SK-N-SH treated with all-trans-retinoic acid at 6 μM for 48 hours (cell line): Measurements from ENCODE around the gene LCN1.
"Not testable (repeated sequence)": the region's sequence is repeated elsewhere in the genome, so short reads cannot be mapped to it uniquely, and the experiment has no call there.

ENCODE experiments used
- ATAC-seq: fragments of 200-7000 bp; cut with Tn5 transposase; 3 replicates; pipeline ENCODE4 v1.9.1; 2020; ENCODE audit warnings: mild to moderate bottlenecking, moderate library complexity
- ARNTL ChIP-seq: fragments of 450-650 bp; formaldehyde crosslinking; IDR thresholded peaks from 2 replicates; pipeline ENCODE4 v1.5.0; 2020; ENCODE audit warnings: low read depth, mild to moderate bottlenecking, moderate library complexity, borderline replicate concordance
- BACH2 ChIP-seq: fragments of 250-450 bp; sonication (Bioruptor Pico); IDR thresholded peaks from 2 replicates; pipeline ENCODE4 v1.9.0; 2021; ENCODE audit warnings: mild to moderate bottlenecking, borderline replicate concordance
- CREB5 ChIP-seq: fragments of 250-450 bp; sonication (Bioruptor Pico); IDR thresholded peaks from 2 replicates; pipeline ENCODE4 v1.5.1; 2020; ENCODE audit warnings: low read depth, mild to moderate bottlenecking, moderate library complexity
- CSDC2 ChIP-seq: fragments of 250-450 bp; sonication (Bioruptor Pico); IDR thresholded peaks from 2 replicates; pipeline ENCODE4 v1.5.0; 2020; ENCODE audit warnings: mild to moderate bottlenecking, moderate library complexity
- CSRNP3 ChIP-seq: fragments of 250-450 bp; sonication (Bioruptor Pico); IDR thresholded peaks from 2 replicates; pipeline ENCODE4 v1.5.1; 2021; ENCODE audit warnings: mild to moderate bottlenecking, moderate library complexity
- ESRRG ChIP-seq: fragments of 250-450 bp; sonication (Bioruptor Pico); IDR thresholded peaks from 2 replicates; pipeline ENCODE4 v1.6.1; 2021; ENCODE audit warnings: mild to moderate bottlenecking
- GLIS3 ChIP-seq: fragments of 250-450 bp; sonication (Bioruptor Pico); IDR thresholded peaks from 2 replicates; pipeline ENCODE4 v1.5.0; 2020; ENCODE audit warnings: mild to moderate bottlenecking, moderate library complexity
- ISL1 ChIP-seq: fragments of 250-450 bp; sonication (Bioruptor Pico); IDR thresholded peaks from 2 replicates; pipeline ENCODE4 v2.1.2; 2022; ENCODE audit warnings: mild to moderate bottlenecking, moderate library complexity
- OSR1 ChIP-seq: fragments of 250-450 bp; sonication (Bioruptor Pico); IDR thresholded peaks from 2 replicates; pipeline ENCODE4 v1.8.0; 2022; ENCODE audit warnings: moderate library complexity, mild to moderate bottlenecking, inconsistent platforms
- PATZ1 ChIP-seq: fragments of 250-450 bp; sonication (Bioruptor Pico); IDR thresholded peaks from 2 replicates; pipeline ENCODE4 v1.8.0; 2020; ENCODE audit warnings: mild to moderate bottlenecking, moderate library complexity, borderline replicate concordance
- POU6F1 ChIP-seq: fragments of 250-450 bp; sonication (Bioruptor Pico); IDR thresholded peaks from 2 replicates; pipeline ENCODE4 v1.8.0; 2021; ENCODE audit warnings: low read depth, mild to moderate bottlenecking, moderate library complexity, borderline replicate concordance
- PPARA ChIP-seq: fragments of 250-450 bp; sonication (Bioruptor Pico); IDR thresholded peaks from 2 replicates; pipeline ENCODE4 v1.5.0; 2020; ENCODE audit warnings: mild to moderate bottlenecking, borderline replicate concordance
- RARB ChIP-seq: fragments of 250-450 bp; sonication (Bioruptor Pico); IDR thresholded peaks from 2 replicates; pipeline ENCODE4 v1.8.0; 2021; ENCODE audit warnings: mild to moderate bottlenecking, moderate library complexity
- SNAI2 ChIP-seq: fragments of 250-450 bp; sonication (Bioruptor Pico); IDR thresholded peaks from 2 replicates; pipeline ENCODE4 v1.5.0; 2020; ENCODE audit warnings: mild to moderate bottlenecking, moderate library complexity
- TCF4 ChIP-seq: fragments of 250-450 bp; sonication (Bioruptor Pico); IDR thresholded peaks from 2 replicates; pipeline ENCODE4 v1.8.0; 2021; ENCODE audit warnings: mild to moderate bottlenecking, moderate library complexity, borderline replicate concordance
- TOX ChIP-seq: fragments of 250-450 bp; sonication (Bioruptor Pico); IDR thresholded peaks from 2 replicates; pipeline ENCODE4 v1.8.0; 2021; ENCODE audit warnings: mild to moderate bottlenecking, moderate library complexity, borderline replicate concordance
- ZFP3 ChIP-seq: fragments of 250-450 bp; sonication (Bioruptor Pico); IDR thresholded peaks from 2 replicates; pipeline ENCODE4 v1.5.0; 2020; ENCODE audit warnings: mild to moderate bottlenecking, moderate library complexity
- ZFP30 ChIP-seq: fragments of 450-650 bp; formaldehyde crosslinking; IDR thresholded peaks from 2 replicates; pipeline ENCODE4 v1.5.0; 2022; ENCODE audit warnings: mild to moderate bottlenecking, moderate library complexity
- ZNF565 ChIP-seq: fragments of 450-650 bp; formaldehyde crosslinking; conservative IDR thresholded peaks from 2 replicates; pipeline ENCODE4 v1.5.0; 2020; ENCODE audit warnings: low read depth, mild to moderate bottlenecking, moderate library complexity
- ZNF70 ChIP-seq: fragments of 450-650 bp; formaldehyde crosslinking; IDR thresholded peaks from 2 replicates; pipeline ENCODE4 v1.5.0; 2020; ENCODE audit warnings: mild to moderate bottlenecking, moderate library complexity
- ZNF8 ChIP-seq: fragments of 450-650 bp; formaldehyde crosslinking; IDR thresholded peaks from 2 replicates; pipeline ENCODE4 v1.5.0; 2020; ENCODE audit warnings: mild to moderate bottlenecking, moderate library complexity

Gene LCN1

GRCh38 chr9:135525241-135526088 is 4.2 kb downstream of the LCN1 start:
- ATAC-seq, result no peak
- TF ChIP-seq ZNF70 (CRISPR knock-in tag), result no peak
- no peak for TF ChIP-seq CSDC2
- TF ChIP-seq CSRNP3, result no peak
- no peak for TF ChIP-seq PPARA
- no peak for TF ChIP-seq ISL1 (CRISPR knock-in tag)
- no peak for TF ChIP-seq ARNTL

- ATAC-seq, result no peak
- TF ChIP-seq GLIS3 (CRISPR knock-in tag) (no peak), TCF4 (no peak), ZFP3 (CRISPR knock-in tag) (no peak), CSDC2 (no peak), ZNF565 (CRISPR knock-in tag) (no peak), ZFP30 (no peak), ISL1 (CRISPR knock-in tag) (no peak), PPARA (no peak), ZNF8 (CRISPR knock-in tag) (no peak), OSR1 (CRISPR knock-in tag) (no peak), TOX (CRISPR knock-in tag) (no peak), ARNTL (no peak), ESRRG (no peak), CREB5 (CRISPR knock-in tag) (no peak), BACH2 (CRISPR knock-in tag) (no peak), ZNF70 (CRISPR knock-in tag) (no peak)
Observed at GRCh38 chr9:135526089-135526729, 5.0 kb downstream of the LCN1 start.

- ATAC-seq, result no peak
- TF ChIP-seq ZNF70 (CRISPR knock-in tag) (no peak), CREB5 (CRISPR knock-in tag) (no peak), ZNF565 (CRISPR knock-in tag) (no peak), POU6F1 (CRISPR knock-in tag) (no peak), SNAI2 (CRISPR knock-in tag) (no peak), TCF4 (no peak), CSDC2 (no peak), RARB (CRISPR knock-in tag) (no peak), BACH2 (CRISPR knock-in tag) (no peak), ZFP30 (no peak), PATZ1 (CRISPR knock-in tag) (no peak), ISL1 (CRISPR knock-in tag) (no peak), CSRNP3 (no peak), ESRRG (no peak), GLIS3 (CRISPR knock-in tag) (no peak), OSR1 (CRISPR knock-in tag) (no peak), ZNF8 (CRISPR knock-in tag) (no peak), TOX (CRISPR knock-in tag) (no peak), ZFP3 (CRISPR knock-in tag) (no peak)
Observed at GRCh38 chr9:135526730-135527571, 5.7 kb downstream of the LCN1 start.

GRCh38 chr9:135528842-135529435 is 7.7 kb downstream of the LCN1 start:
- not testable (repeated sequence) for ATAC-seq
